A549 (cell line): ENCODE measurements around the gene GSG1L.

Experiments used
- MAZ ChIP-seq: fragments of 150-350 bp; IDR thresholded peaks from 2 replicates; pipeline ENCODE4 v1.6.1; 2014; ENCODE audit warnings: antibody characterized with exemption, low read depth, low read length, borderline replicate concordance
- SMC3 ChIP-seq: fragments of >200 bp; sonication (Bioruptor Twin); formaldehyde crosslinking; IDR thresholded peaks from 3 replicates; pipeline ENCODE4 v1.6.1; 2018; ENCODE audit warnings: inconsistent platforms
- TF ChIP-seq, protein P1 (sequence below): fragments of >200 bp; sonication (Bioruptor Twin); formaldehyde crosslinking; IDR thresholded peaks from 3 replicates; pipeline ENCODE4 v1.5.1; 2016

DNA sequence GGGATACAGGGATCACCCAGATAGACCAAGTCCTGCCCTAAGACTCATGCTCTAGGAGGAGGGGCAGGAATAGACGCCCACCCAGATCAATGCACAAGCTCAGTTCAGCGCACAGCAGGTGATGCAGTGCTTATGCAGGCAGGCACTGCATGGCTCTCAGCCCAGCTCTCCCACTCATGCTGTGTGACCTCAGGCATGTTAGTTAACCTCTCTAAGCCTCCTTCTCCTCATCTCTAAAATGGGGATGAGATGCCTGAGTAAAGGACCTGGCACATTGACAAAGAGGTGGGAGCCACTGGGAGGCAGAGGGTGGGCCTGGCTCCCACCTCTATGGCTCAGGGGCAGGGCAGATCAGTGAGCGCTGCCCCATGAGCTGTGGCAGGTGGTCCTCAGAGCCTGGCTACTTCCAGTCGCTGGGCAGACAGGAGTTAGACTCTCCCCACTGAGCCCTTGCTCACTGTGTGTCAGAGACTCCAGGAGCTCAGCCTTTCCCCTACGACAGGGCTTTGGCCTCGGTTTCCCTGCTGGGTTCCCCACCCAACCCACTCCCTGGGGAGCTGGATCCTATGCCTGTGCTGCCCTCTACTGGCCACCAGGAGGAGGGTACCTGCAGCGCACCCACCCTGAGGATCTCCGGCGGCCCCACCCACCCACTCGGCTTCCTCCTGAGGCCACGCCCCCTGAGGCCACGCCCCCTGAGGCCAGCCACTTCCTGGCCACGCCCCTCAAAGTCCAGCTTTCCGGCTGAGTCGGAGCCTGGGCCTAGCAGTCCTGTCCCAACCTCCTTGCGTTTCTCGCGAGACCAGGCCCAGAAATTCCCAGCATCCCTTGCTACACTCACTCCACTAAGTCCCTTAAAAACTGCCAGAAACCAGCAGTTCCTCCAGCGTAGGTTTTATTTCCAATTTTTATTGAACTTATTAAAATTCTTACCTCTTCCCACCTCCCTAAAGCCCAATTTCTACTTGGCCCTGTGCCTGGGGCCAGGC is 196.1 kb downstream of the GSG1L start:
- TF ChIP-seq MAZ: no peak
- TF ChIP-seq, protein P1, sequence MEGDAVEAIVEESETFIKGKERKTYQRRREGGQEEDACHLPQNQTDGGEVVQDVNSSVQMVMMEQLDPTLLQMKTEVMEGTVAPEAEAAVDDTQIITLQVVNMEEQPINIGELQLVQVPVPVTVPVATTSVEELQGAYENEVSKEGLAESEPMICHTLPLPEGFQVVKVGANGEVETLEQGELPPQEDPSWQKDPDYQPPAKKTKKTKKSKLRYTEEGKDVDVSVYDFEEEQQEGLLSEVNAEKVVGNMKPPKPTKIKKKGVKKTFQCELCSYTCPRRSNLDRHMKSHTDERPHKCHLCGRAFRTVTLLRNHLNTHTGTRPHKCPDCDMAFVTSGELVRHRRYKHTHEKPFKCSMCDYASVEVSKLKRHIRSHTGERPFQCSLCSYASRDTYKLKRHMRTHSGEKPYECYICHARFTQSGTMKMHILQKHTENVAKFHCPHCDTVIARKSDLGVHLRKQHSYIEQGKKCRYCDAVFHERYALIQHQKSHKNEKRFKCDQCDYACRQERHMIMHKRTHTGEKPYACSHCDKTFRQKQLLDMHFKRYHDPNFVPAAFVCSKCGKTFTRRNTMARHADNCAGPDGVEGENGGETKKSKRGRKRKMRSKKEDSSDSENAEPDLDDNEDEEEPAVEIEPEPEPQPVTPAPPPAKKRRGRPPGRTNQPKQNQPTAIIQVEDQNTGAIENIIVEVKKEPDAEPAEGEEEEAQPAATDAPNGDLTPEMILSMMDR: peak; percentile 45
- TF ChIP-seq SMC3: 0 out of 3 replicates have a peak, but pooled peaks have one; percentile 17
